Measurements from ENCODE around the gene NRL.

The NRL gene

DNA sequence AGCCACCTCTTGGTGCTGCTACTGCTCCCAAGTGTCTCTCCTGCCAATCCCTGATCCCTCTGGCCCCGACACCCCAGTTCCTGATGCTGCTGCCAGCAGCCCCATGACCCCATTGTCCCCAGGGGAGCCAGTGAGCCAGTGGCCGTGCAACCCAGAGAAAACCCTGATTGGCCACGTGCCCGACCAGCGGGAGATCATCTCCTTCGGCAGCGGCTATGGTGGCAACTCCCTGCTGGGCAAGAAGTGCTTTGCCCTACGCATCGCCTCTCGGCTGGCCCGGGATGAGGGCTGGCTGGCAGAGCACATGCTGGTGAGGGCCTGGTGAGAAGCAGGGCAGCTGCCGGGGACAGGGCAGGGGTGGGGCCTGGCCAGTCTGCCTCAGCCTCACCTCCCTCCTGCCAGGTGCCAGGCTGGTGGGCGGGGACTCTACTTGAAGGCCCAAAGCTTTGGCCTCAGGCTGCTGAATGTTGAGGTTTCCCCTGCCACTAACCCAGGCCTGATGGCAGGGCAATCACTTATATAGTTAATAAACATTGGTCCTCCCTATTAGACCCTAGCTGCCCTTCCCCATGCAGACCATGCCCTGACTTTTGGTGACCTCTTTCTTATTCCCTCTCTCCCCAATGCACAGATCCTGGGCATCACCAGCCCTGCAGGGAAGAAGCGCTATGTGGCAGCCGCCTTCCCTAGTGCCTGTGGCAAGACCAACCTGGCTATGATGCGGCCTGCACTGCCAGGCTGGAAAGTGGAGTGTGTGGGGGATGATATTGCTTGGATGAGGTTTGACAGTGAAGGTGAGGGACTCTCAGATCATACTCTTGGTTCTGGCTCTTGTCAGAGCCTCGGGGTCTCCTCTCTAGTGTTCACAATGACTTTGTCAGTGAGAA is 15.6 kb downstream of the NRL start:
- no peak for DNase-seq (ENCODE audit: low read depth in 3 of 3)

GRCh38 chr14:24098229-24098926 is 16.4 kb downstream of the NRL start:
- no peak for DNase-seq (ENCODE audit: low read depth in 3 of 3)

- DNase-seq (ENCODE audit: low read depth in 3 of 3) = no peak
Measured at GRCh38 chr14:24096545-24097181, 18.1 kb downstream of the NRL start.

- peak; percentile 52 to 64 (median 59) for DNase-seq (ENCODE audit: low read depth in 3 of 3)
Measured at GRCh38 chr14:24095271-24096068, 19.3 kb downstream of the NRL start.

- no peak for DNase-seq (ENCODE audit: low read depth in 3 of 3)
Measured at GRCh38 chr14:24094841-24095270, 19.9 kb downstream of the NRL start.

- peak; percentile 74 to 91 (median 85) for DNase-seq (ENCODE audit: low read depth in 3 of 3)
Measured at GRCh38 chr14:24093901-24094840, 20.6 kb downstream of the NRL start, which contains the start of gene PCK2. Gene PCK2 (plus strand): TSS chr14:24094311. CDS start chr14:24094406, 95 bp downstream.

DNA sequence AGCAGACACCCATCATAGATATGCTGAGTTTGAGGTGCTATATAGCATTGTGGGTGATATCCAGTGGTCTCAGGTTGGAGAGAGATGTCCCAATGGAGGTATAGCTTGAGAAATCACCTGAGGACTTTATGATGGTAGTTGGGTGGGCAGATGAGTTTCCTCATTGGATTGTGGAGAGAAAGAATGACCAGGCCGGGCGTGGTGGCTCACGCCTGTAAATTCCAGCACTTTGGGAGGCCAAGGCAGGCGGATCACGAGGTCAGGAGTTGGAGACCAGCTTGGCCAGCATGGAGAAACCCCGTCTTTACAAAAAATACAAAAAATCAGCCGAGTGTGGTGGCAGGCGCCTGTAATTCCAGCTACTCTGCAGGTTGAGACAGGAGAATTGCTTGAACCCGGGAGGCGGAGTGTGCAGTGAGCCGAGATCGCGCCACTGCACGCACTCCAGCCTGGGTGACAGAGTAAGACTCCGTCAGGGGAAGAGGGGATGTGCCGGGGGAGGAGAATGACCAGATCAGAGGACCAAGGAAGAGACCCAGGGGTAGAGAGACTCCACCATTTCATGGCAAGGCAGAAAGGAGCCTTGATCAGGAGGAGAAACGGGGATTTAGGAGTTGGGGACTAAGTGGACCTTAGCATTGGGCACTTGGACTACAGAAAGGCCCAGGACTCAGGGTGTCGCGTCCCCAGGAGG is 21.4 kb downstream of the NRL start:
- no peak for DNase-seq (ENCODE audit: low read depth in 3 of 3)

DNA sequence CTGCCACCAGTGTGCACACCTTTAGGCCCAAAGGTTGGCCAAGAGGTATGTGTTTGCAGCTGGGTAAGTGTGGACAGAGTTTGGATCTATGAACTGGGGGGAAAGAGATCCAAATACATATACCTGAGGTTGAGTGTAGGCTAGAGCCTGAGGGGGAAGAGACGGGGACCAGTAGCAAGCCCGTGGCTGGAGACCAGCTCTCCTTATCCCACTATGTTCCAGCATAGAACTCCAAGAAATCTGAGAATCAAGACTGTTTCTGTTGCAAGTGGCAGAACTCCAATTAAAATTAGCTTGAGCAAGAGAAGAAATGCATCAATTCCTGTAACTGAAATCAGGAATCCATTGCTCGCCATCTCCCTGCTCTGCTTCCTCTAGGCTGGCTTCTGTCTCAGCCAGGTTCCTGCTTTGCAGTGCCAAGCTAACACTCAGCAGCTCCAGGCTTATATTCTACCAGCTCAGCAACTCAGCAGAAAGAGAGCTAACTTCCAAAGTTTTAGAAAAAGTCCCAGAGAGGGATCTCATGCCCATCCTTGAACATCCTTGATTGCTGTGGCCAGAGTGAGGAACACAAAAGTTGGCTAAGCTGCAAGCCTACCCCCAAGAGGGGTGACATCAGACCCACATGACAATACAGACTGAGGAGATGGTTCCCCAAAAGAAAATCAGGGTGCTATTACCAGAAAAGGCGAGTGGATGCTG is 22.1 kb downstream of the NRL start:
- no peak for DNase-seq (ENCODE audit: low read depth in 3 of 3)

DNA sequence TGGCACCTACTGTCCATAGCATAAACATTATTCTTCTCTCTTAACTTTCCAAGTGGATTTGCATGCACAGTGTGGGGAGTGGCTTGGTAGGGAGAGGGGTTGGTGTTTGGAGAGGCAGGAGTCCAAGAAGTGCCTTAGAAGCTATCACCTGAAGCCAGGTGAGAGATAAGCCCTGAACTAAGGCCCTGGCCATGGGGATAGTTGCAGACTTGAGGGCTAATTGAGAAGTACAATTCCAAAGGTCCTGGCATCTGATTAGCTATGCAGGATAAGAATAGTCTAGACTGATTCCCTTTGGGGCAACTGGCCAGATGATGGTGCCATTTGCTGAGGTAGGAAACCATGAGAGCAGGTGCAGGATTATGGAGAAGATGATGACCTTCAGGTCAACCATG is 22.6 kb downstream of the NRL start:
- no peak for DNase-seq (ENCODE audit: low read depth in 3 of 3)

- no peak for DNase-seq (ENCODE audit: low read depth in 3 of 3)
Measured at GRCh38 chr14:24089890-24090289, 24.9 kb downstream of the NRL start.

DNA sequence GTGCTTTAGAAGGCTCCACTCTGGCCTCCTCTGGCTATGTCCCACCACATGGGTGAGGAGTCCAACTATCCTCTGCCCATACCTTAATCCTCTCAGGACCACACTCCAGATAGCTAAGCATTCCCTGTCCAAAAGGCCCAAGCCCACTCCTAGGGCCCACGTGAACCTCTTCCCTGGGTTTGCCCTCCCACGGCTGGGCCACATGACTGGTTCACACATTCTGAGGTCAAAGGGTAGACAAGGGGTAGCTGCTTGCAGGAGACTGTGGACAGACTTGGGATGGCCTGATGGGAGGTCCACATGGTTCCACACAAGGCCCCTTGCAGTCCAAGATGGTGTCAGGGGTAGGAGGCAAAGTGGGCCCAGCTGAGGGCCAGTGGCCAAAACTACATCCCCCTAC is 26.7 kb downstream of the NRL start:
- DNase-seq (ENCODE audit: low read depth in 3 of 3) = no peak

DNA sequence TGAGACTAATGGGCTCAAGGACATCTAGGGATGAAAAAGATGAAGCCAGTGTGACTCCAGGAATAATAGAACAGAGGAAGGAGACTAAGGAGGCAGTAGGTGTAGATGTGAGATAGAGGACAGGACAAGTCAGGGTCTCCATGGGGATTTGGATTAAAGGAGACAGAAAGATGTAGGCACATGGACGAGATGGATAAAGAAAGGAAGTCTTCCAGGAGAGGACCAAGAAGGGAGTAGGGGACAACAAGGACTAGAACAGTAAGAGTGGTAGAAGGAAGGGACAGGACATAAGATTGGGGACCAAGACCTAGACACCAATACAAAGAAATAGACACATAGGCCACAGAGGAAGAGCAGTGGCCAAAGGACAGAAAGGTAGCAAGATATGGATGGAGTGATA is 27.7 kb downstream of the NRL start:
- no peak for DNase-seq (ENCODE audit: low read depth in 3 of 3)

DNA sequence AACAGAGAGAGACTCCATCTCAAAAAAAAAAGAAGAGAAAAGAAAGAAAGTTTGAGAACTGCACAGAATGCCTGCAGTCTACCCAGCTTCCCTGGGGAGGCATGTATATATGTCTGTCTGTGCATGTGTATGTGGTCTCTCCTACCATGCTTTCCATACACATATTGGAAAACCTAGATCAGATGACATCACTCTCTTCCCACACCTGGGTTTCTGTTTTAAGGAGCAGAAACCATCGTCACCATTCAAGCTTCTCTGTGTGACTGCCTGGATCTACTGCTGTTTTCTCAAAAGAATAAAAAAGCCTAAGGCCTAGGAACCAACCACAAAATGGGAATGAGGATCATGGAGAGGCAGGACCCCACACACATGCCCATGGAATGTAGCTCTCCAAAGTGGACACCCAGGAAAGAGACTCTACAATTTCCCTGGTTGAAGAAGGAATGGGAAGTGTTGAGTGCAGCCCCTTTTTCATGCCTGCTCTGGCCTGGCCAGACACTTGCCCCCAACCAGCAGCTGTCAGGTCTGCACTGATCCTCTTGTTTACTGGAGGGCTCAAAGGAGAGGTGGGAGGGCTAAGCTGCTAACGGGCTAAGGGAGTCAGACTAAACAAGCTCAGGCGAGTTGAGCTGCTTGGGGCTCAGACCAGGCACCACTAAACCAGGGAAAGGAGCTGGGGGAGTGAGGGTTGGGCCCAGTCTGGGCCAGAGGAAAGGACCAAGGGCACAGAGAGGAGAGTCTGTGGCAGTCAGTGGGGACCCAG is 28.4 kb downstream of the NRL start:
- no peak for DNase-seq (ENCODE audit: low read depth in 3 of 3)

- DNase-seq (ENCODE audit: low read depth in 3 of 3) = no peak
Measured at GRCh38 chr14:24085215-24085614, 29.5 kb downstream of the NRL start.

GRCh38 chr14:24084440-24084839 is 30.3 kb downstream of the NRL start:
- no peak for DNase-seq (ENCODE audit: low read depth in 3 of 3)

DNA sequence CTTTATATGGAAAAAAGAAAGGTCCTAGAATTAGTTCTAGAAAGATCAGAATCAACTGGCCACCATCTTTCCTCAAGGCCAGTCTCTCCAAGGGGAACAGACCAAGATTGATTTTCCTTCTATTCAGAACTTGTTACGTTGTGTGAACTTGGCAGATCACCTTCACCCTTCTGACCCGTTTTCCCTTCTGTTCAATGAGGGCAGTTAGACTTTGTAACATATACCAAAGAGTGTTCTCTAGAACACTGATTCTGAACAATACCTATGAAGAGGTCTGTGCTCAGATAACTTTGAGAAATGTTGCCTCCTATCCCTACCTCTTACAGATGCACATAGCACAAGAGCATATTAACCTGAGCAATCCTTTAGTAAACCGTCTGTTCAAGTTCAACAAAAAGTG is 31.3 kb downstream of the NRL start:
- DNase-seq (ENCODE audit: low read depth in 3 of 3) = no peak

DNA sequence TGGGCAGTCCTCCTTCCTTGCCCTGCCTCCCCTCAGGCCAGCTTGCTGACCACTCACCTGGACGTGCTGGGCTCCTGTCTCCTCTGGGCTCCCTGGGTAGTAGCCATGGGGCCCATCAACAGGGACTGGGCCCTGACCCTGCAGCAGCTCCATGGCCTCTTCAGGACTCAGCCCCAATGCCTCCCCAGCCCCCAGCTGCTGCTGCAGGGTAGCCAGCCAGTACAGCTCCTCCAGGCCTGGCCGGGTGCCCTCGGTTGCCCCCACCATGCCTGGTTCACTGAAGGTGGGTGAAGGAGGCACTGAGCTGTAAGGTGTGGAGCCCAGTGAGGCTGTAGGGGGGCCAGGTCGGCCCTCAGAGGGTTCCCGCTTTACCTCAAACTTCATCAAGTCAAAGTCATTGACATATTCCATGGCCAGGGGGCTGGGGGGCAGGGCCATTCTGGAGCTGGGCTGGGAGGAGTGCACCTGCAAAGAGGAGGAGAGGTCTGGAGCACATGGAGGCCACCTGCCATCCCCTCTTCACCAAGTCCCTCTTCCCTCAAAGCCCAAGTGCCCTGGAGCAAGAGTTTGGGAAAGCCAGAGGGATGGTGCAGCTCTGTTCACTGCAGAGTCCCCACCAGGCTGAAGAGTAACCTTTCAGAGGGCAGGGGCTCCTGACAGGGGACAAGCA is 32.2 kb downstream of the NRL start:
- no peak for DNase-seq (ENCODE audit: low read depth in 3 of 3)

- no peak for DNase-seq (ENCODE audit: low read depth in 3 of 3)
Measured at GRCh38 chr14:24081739-24082211, 33.0 kb downstream of the NRL start.

Measured in stimulated activated CD4-positive, alpha-beta T cell treated with anti-CD3 and anti-CD28 coated beads, TNF-alpha, amount 100 ng/mL, for 48 hours (primary cell).